GM21528 (cell line): Measurements from ENCODE around the gene GPD1L.
"Not testable (repeated sequence)": the region's sequence is repeated elsewhere in the genome, so short reads cannot be mapped to it uniquely, and the experiment has no call there.

ENCODE experiments used
- ATAC-seq: cut with Tn5 transposase; IDR thresholded peaks from one replicate; pipeline ENCODE4 v1.9.1; 2021; ENCODE audit warnings: mild to moderate bottlenecking, moderate library complexity; ENCODE audit not compliant: unreplicated experiment, low FRiP score

GPD1L gene

GRCh38 chr3:32106132-32106928 is at the start of gene GPD1L:
GPD1L (plus strand) TSS chr3:32106620; CDS start chr3:32106712, 92 bp downstream.
- ATAC-seq = peak; percentile 99

- ATAC-seq = not testable (repeated sequence)
Observed at GRCh38 chr3:32058465-32058864, 48.0 kb upstream of the GPD1L start.

GRCh38 chr3:32062950-32063582 is 43.4 kb upstream of the GPD1L start:
- ATAC-seq = no peak

GRCh38 chr3:32066686-32067085 is 39.7 kb upstream of the GPD1L start:
- ATAC-seq = no peak

- ATAC-seq = not testable (repeated sequence)
Observed at GRCh38 chr3:32074194-32074593, 32.2 kb upstream of the GPD1L start.

GRCh38 chr3:32076566-32076965 is 29.9 kb upstream of the GPD1L start:
- no peak for ATAC-seq

GRCh38 chr3:32077260-32078084 is 28.9 kb upstream of the GPD1L start:
- ATAC-seq = no peak

- no peak for ATAC-seq
Observed at GRCh38 chr3:32078085-32078634, 28.3 kb upstream of the GPD1L start.

- ATAC-seq = no peak
Observed at GRCh38 chr3:32078864-32079263, 27.6 kb upstream of the GPD1L start.

GRCh38 chr3:32082721-32083120 is 23.7 kb upstream of the GPD1L start:
- ATAC-seq = no peak

GRCh38 chr3:32083702-32084270 is 22.6 kb upstream of the GPD1L start:
- no peak for ATAC-seq

- ATAC-seq = no peak
Observed at GRCh38 chr3:32084870-32085269, 21.6 kb upstream of the GPD1L start.

GRCh38 chr3:32086464-32086863 is 20.0 kb upstream of the GPD1L start:
- no peak for ATAC-seq

GRCh38 chr3:32089476-32089875 is 16.9 kb upstream of the GPD1L start:
- ATAC-seq = no peak

- ATAC-seq = no peak
Observed at GRCh38 chr3:32093204-32093603, 13.2 kb upstream of the GPD1L start.

GRCh38 chr3:32095431-32095830 is 11.0 kb upstream of the GPD1L start:
- no peak for ATAC-seq

GRCh38 chr3:32097768-32098167 is 8.7 kb upstream of the GPD1L start:
- no peak for ATAC-seq

- no peak for ATAC-seq
Observed at GRCh38 chr3:32098528-32098927, 7.9 kb upstream of the GPD1L start.

GRCh38 chr3:32100465-32100864 is 6.0 kb upstream of the GPD1L start:
- ATAC-seq = no peak

GRCh38 chr3:32102289-32102688 is 4.1 kb upstream of the GPD1L start:
- no peak for ATAC-seq

- ATAC-seq = no peak
Observed at GRCh38 chr3:32104492-32104891, 1.9 kb upstream of the GPD1L start.
